Duodenal mucosa (tissue), 2 donors: ENCODE measurements around the gene DUSP1.
"Not testable (repeated sequence)": the region's sequence is repeated elsewhere in the genome, so short reads cannot be mapped to it uniquely, and the experiment has no call there.

Experiments
- H3K27ac ChIP-seq: one replicate; pipeline ENCODE4 v1.7.0; 2013; ENCODE audit warnings: low read depth, low read length
- H3K27me3 ChIP-seq, 2 donors: one replicate each; pipeline ENCODE4 v1.7.0; 2013; ENCODE audit warnings: low read length in 2 of 2, control low read depth in 1 of 2; ENCODE audit not compliant: insufficient read depth in 2 of 2, control insufficient read depth in 1 of 2
- H3K36me3 ChIP-seq, 2 donors: one replicate each; pipeline ENCODE4 v1.7.0; 2013; ENCODE audit warnings: low read length in 2 of 2, control low read depth in 1 of 2; ENCODE audit not compliant: insufficient read depth in 2 of 2, control insufficient read depth in 1 of 2
- H3K4me1 ChIP-seq, 2 donors: one replicate each; pipeline ENCODE4 v1.7.0; 2013; ENCODE audit warnings: low read length in 2 of 2, control low read depth in 1 of 2; ENCODE audit not compliant: insufficient read depth in 2 of 2, control insufficient read depth in 1 of 2
- H3K4me3 ChIP-seq, 2 donors: one replicate each; pipeline ENCODE4 v1.7.0; 2013; ENCODE audit warnings: low read length in 2 of 2, low read depth in 1 of 2
- H3K9ac ChIP-seq, 2 donors: one replicate each; pipeline ENCODE4 v1.7.0; 2013; ENCODE audit warnings: low read length in 2 of 2, low read depth in 1 of 2
- H3K9me3 ChIP-seq, 2 donors: one replicate each; pipeline ENCODE4 v1.7.0; 2013; ENCODE audit warnings: low read length in 2 of 2, control low read depth in 1 of 2; ENCODE audit not compliant: control insufficient read depth in 1 of 2

DUSP1 gene, protein sequence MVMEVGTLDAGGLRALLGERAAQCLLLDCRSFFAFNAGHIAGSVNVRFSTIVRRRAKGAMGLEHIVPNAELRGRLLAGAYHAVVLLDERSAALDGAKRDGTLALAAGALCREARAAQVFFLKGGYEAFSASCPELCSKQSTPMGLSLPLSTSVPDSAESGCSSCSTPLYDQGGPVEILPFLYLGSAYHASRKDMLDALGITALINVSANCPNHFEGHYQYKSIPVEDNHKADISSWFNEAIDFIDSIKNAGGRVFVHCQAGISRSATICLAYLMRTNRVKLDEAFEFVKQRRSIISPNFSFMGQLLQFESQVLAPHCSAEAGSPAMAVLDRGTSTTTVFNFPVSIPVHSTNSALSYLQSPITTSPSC

DNA sequence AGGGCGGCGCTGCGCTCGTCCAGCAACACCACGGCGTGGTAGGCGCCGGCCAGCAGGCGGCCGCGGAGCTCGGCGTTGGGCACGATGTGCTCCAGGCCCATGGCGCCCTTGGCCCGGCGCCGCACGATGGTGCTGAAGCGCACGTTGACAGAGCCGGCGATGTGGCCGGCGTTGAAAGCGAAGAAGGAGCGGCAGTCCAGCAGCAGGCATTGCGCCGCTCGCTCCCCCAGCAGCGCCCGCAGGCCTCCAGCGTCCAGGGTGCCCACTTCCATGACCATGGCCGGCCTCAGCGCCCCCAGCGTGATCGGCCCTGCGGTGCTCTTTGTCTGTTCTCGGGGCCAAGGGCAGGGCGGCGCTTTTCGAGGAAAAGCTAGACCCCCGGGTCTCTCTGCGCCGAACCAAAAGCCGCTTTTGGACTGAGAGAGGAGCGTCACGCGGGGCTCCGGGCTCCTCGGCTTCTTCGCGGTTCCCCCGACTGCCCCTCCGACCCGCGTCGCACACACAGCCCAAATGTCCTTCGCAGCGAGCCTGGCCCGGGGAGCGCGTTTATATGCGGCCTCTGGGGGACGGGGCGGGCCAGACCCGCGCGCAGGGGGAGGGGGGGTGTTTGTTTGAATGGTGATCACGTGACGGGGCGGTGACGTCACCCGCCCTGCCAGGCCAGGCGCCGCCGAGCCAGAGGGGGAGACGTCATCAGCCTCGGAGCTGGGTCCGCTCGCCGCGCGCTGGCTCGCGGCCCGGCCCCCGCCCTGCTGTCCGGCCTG, at the start of gene DUSP1:
Gene DUSP1, minus strand, starts transcription at position 521 of the 764 bp plus-strand sequence. Its CDS starts 243 bp downstream, at position 278.
- H3K4me3 ChIP-seq, result peak within 1 kb of the TSS; percentile 81 to 97
- no peaks in the 10 kb centered on the region for H3K9me3 ChIP-seq
- H3K4me1 ChIP-seq, result peaks cover 65 to 79% of the 10 kb centered on the region in 2 donors

DNA sequence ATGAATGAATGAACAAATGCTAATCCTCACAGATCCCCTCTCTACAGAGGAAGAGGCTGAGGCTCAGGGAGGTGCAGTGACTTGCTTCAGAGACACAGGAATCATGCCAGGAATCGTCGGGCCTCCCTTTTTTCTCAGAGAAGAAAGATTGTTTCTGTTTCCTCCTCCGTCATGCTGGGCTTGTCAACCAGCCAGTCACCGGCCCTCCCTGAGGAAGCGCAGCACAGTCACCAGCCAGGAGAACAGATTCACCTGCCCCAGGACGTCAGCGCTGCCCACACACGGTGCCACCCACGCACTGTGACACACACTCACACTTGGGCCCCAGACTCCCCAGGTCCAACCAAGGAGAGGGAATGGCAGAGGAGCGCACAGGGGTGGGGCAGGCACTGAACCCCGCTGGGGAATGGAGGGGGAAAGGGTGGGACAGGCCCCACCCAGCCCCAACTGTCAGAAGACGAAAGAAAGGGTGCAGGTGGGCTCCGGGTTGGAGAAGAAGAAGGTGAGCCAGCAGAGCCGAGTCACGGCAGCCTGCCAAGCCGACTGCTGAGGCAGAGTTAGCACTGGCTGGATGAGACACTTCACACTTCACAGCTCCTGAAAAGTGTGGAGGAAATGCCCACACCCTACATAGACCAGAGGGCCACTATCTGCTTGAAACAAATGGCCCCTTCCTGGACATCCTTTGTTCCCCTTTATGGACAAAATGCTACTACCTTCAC, 49.2 kb upstream of the DUSP1 start:
- H3K9ac ChIP-seq, result peak overlapping the region; percentile 33 to 63
- H3K27me3 ChIP-seq, result no peaks in the 10 kb centered on the region
- peaks cover 11% of the 10 kb centered on the region in 2 donors for H3K4me1 ChIP-seq
- no peaks in the 10 kb centered on the region for H3K9me3 ChIP-seq
- H3K27ac ChIP-seq, result no peak overlapping the region
- peak overlapping the region in 1 of 2 donors; percentile 3 for H3K4me3 ChIP-seq
- no peaks in the 10 kb centered on the region for H3K36me3 ChIP-seq

More for the DNA sequence above, at the start of gene DUSP1:
- Histone ChIP-seq H3K27me3 (no peaks in the 10 kb centered on the region), H3K27ac (peak within 1 kb of the TSS; percentile 99), H3K9ac (peak within 1 kb of the TSS; percentile 98 to 99), H3K36me3 (peaks cover 25 to 28% of the 10 kb centered on the region in 2 donors)

DNA sequence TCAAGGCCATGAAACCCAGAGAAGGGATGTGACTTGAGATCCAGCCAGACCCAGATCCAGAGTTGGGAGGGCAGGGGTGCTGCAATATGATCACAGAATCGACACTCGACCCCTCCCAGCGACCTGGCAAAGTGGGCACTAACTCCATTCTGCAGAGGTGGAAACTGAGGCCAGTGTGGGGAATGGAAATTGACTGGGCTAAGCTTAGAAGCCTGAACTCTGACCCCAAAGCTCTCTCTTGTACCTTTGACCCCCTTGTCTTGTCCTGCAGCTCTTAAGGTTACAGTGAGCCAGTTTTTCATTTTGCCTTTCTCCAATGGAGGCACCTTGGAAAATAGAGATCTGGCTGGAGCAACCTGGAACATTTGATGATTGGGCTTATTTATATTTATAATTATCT, 48.6 kb upstream of the DUSP1 start:
- no peaks in the 10 kb centered on the region for H3K36me3 ChIP-seq
- peak overlapping the region; percentile 33 to 63 for H3K9ac ChIP-seq
- H3K9me3 ChIP-seq, result no peaks in the 10 kb centered on the region
- no peak overlapping the region for H3K27ac ChIP-seq
- H3K4me1 ChIP-seq, result peaks cover 11% of the 10 kb centered on the region in 2 donors
- no peaks in the 10 kb centered on the region for H3K27me3 ChIP-seq
- no peak overlapping the region for H3K4me3 ChIP-seq

DNA sequence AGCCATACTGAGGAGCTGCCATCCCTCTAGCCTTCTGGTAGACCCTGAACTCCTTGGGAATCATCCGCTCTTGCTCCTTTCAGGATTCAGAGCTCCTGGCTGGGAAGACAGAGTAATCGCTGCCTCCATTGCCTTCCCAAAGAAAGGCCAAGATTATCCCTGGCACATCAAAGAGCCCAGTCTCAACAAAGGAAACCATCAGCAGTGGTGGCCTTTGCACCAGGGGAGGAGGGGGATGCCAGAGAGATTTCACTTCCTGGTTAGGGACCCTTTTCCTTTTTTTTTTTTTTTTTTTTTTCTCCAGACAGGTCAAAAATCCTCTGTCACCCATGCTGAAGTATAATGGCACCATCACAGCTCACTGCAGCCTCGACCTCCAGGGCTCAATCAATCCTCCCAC, 47.1 kb upstream of the DUSP1 start:
- H3K36me3 ChIP-seq, result no peaks in the 10 kb centered on the region
- no peak overlapping the region for H3K9ac ChIP-seq
- no peaks in the 10 kb centered on the region for H3K27me3 ChIP-seq
- H3K9me3 ChIP-seq, result no peaks in the 10 kb centered on the region
- no peak overlapping the region for H3K27ac ChIP-seq
- H3K4me3 ChIP-seq, result no peak overlapping the region
- H3K4me1 ChIP-seq, result peaks cover 11% of the 10 kb centered on the region in 2 donors

DNA sequence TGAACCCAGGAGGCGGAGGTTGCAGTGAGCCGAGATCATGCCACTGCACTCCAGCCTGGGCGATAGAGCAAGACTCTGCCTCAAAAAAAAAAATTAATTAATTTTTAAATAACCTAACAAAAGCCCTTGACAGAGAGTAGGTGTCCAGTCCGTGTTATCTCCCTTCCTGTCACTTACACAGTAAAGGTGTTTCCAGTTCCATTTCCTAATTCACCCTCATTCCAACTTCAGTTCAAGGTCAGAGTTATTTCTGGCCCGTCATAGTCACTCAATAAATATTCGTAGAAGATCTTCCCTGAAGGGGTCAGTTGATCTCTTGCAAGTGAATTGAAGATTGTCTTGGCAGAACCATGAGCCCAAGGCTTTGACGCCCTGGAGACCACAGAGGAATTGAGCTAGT, 46.7 kb upstream of the DUSP1 start:
- H3K4me3 ChIP-seq, result no peak overlapping the region

DNA sequence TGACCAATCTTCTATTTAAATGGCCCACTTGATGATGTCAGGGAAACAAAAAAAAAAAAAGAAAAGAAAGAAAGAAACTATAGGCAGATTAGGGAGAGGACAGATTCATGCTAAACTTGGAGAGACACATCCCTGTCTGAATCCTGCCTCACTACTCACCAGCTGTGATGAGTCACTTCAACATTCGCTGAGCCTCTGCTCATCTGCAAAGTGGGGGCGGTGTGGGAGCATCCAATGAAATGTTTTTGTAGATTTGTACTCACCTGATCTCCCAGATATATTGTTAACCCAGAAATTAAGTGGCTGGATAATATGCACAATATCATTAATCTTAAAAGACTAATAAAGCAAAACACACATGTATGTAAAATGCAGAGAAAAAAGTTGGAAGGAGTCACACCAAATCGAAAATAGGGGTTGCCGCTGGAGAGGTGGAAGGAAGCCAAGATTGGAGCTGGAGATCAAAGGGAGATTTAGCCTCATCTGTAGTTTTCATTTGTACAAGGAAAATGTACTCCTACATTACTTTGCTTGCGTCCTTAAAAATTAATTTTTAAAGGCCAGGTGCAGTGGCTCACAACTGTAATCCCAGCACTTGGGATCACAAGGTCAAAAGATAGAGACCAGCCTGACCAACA, 46.0 kb upstream of the DUSP1 start:
- Histone ChIP-seq H3K4me1 (peaks cover 11% of the 10 kb centered on the region in 2 donors), H3K27me3 (no peaks in the 10 kb centered on the region), H3K27ac (no peak overlapping the region), H3K36me3 (no peaks in the 10 kb centered on the region), H3K9ac (no peak overlapping the region), H3K9me3 (no peaks in the 10 kb centered on the region), H3K4me3 (no peak overlapping the region)

More for the DNA sequence above, 46.7 kb upstream of the DUSP1 start:
- Histone ChIP-seq H3K4me1 (peaks cover 11% of the 10 kb centered on the region in 2 donors), H3K27ac (no peak overlapping the region), H3K27me3 (no peaks in the 10 kb centered on the region), H3K36me3 (no peaks in the 10 kb centered on the region), H3K9me3 (no peaks in the 10 kb centered on the region), H3K9ac (no peak overlapping the region)

DNA sequence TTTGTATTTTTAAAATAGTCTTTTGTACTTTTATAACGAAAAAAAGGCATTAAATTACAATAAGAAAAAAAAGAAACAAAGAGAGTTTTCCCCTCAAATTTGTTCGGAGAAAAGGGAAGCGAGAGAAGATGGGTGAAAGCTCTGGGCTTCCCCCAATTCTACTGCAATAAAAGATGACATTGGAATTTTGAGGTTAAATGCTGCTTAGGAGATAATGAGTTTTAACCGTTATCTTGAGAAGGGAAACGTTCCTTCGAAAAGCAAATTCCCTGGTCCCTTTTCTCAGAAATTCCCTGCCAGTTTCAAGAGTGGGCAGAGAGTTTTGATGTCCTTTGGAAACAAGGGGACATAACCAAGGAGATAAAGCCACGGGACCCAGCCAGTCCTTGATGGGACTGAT, 44.6 kb upstream of the DUSP1 start:
- Histone ChIP-seq H3K36me3 (no peaks in the 10 kb centered on the region), H3K9ac (no peak overlapping the region), H3K9me3 (no peaks in the 10 kb centered on the region), H3K4me1 (peaks cover 9 to 11% of the 10 kb centered on the region in 2 donors), H3K27me3 (no peaks in the 10 kb centered on the region), H3K27ac (no peak overlapping the region), H3K4me3 (no peak overlapping the region)

DNA sequence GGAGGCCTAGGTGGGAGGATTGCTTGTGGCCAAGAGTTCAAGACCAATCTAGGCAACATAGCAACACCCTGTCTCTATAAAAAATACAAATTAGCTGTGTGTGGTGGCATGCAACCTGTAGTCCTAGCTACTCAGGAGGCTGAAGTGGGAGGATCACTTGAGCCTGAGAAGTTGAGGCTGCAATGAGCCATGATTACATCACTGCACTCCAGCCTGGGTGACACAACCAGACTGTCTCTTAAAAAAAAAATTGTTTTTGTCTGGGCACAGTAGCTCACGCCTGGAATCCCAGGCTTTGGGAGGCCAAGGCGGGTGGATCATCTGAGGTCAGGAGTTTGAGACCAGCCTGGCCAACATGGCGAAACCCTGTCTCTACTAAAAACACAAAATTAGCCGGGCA, 40.0 kb upstream of the DUSP1 start:
- not testable (repeated sequence) for H3K4me3 ChIP-seq, H3K9me3 ChIP-seq, H3K36me3 ChIP-seq, H3K9ac ChIP-seq, H3K27me3 ChIP-seq, H3K27ac ChIP-seq, H3K4me1 ChIP-seq

DNA sequence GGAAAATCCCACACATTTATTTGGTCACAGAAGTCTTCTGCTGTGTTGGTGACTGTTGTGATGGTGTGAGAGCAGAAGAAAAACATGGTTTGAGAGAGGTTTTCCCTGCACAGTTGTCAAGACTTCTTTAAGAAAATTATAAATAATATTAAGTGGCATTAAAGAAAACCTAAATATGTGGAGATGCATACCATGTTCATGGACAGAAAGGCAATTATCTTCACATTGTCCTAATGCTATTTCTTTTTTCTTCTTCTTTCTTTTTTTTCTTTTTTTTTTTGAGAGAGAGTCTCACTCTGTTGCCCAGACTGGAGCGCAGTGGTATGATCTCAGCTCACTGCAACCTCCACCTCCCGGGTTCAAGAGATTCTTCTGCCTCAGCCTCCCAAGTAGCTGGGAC, 38.8 kb upstream of the DUSP1 start:
- Histone ChIP-seq H3K27ac (no peak overlapping the region), H3K4me1 (peaks cover 5 to 6% of the 10 kb centered on the region in 2 donors), H3K9me3 (peaks cover 0 to 4% of the 10 kb centered on the region in 2 donors), H3K27me3 (no peaks in the 10 kb centered on the region), H3K4me3 (no peak overlapping the region), H3K36me3 (no peaks in the 10 kb centered on the region), H3K9ac (no peak overlapping the region)
